ENCODE measurements around the gene MNAT1.

DNA sequence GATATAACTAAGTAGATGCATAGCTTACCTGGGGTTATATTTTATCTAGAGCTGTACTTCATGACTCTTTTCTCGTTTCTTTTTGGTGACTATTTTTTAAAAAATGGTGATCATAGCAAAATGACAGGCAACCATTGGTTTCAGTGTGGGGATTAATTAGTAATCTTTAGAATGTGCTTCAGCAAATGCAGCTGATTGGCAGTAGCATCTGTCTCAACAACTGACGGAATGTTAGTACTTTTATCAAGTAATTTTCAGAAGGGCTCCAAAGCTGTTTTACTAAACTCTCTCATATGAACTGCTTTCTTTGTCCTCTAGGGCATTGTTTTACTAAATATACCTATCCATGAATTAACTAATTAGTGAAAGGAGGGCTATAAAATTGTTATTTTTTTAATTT, 128.7 kb downstream of the MNAT1 start:
- TF ChIP-seq POLR2A (IDR thresholded peaks at IDR 0.05) (no peak), POLR2AphosphoS5 (IDR thresholded peaks at IDR 0.05) (no peak), EP300 (IDR thresholded peaks at IDR 0.05; ENCODE audit: low read depth) (no peak)
- TF ChIP-seq, protein P1, sequence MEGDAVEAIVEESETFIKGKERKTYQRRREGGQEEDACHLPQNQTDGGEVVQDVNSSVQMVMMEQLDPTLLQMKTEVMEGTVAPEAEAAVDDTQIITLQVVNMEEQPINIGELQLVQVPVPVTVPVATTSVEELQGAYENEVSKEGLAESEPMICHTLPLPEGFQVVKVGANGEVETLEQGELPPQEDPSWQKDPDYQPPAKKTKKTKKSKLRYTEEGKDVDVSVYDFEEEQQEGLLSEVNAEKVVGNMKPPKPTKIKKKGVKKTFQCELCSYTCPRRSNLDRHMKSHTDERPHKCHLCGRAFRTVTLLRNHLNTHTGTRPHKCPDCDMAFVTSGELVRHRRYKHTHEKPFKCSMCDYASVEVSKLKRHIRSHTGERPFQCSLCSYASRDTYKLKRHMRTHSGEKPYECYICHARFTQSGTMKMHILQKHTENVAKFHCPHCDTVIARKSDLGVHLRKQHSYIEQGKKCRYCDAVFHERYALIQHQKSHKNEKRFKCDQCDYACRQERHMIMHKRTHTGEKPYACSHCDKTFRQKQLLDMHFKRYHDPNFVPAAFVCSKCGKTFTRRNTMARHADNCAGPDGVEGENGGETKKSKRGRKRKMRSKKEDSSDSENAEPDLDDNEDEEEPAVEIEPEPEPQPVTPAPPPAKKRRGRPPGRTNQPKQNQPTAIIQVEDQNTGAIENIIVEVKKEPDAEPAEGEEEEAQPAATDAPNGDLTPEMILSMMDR (IDR thresholded peaks at IDR 0.05): no peak

Data from transverse colon (tissue), 4 donors.